ENCODE data around the gene LAMA5.

- TF ChIP-seq ZFX (IDR thresholded peaks at IDR 0.05) (no peak), POLR2AphosphoS5 (IDR thresholded peaks at IDR 0.05; ENCODE audit: low read depth, low read length) (no peak), RAD21 (IDR thresholded peaks at IDR 0.05; ENCODE audit: low read depth) (no peak), CTCF (IDR thresholded peaks at IDR 0.05 in 2 of 3, conservative IDR thresholded peaks at IDR 0.05 in 1 of 3; ENCODE audit: borderline replicate concordance in 1 of 3, insufficient read depth in 1 of 3, low read depth in 2 of 3, low read length in 2 of 3) (no peak), SP1 (IDR thresholded peaks at IDR 0.05; ENCODE audit: low read depth) (no peak), JUND (IDR thresholded peaks at IDR 0.05) (no peak), EZH2 (IDR thresholded peaks at IDR 0.05) (no peak)
Observed at GRCh38 chr20:62323146-62323979, 43.7 kb downstream of the LAMA5 start.
